ENCODE data around the gene RAE1. TPM values are rescaled to one million over a fixed set of nuclear protein-coding genes. Genes with fewer than 3 reads are reported as not detected.
"Not testable (repeated sequence)": the region's sequence is repeated elsewhere in the genome, so short reads cannot be mapped to it uniquely, and the experiment has no call there.

The RAE1 gene
- total and polyA plus RNA-seq, 4 experiments from 2014 or later: 30.9 to 43.9 (median 32.8) TPM

DNA sequence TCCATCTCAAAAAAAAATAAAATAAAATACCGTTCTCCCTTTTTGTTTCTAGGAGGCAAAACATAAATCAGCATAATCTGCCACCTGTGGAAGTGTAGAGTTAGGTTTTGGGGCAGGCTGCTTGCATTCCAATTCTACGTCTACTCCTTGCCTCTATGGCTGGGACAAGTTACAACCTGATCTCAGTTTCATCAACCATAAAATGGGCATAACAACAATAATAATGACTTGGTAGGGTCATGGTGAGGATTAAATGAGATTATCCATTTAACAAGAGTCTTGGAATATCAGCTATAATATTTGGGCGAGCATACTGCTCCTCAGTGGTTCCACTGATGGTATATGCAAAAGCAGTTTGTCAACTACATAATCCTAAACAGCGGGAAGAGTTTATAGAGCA, 3.7 kb upstream of the RAE1 start:
- Histone ChIP-seq H3K4me3 (ENCODE audit: low read length in 2 of 2) (no peak overlapping the region), H3K36me3 (ENCODE audit: insufficient read depth, low read length) (no peaks in the 10 kb centered on the region), H3K9me3 (ENCODE audit: control insufficient read depth in 1 of 2, low read length in 2 of 2) (no peaks in the 10 kb centered on the region), H3K4me1 (ENCODE audit: insufficient read depth, low read length) (peaks cover 14% of the 10 kb centered on the region), H3K27ac (ENCODE audit: low read depth, low read length) (no peak overlapping the region), H3K27me3 (ENCODE audit: insufficient read depth, low read length) (no peaks in the 10 kb centered on the region)
- H3K4me1 Mint-ChIP-seq: peaks cover 8 to 16% (median 12%) of the 10 kb centered on the region in 4 donors
- H3K27me3 Mint-ChIP-seq: peaks cover 3 to 4% of the 10 kb centered on the region in 2 donors
- POLR2A ChIA-PET (ENCODE audit: partially characterized antibody): no interaction called here
- no peaks in the 10 kb centered on the region for H3K9me3 Mint-ChIP-seq
- CTCF ChIA-PET (ENCODE audit: partially characterized antibody): interaction anchor here (1.3 to 3.2 kb wide), 8 partner anchors 9 to 797 kb away, joined by 3 to 19 read pairs (median 7); partner anchors contain the start of gene ZBP1
- no peak for DNase-seq
- H3K36me3 Mint-ChIP-seq: peaks cover 3 to 11% of the 10 kb centered on the region in 2 donors
- H3K27ac Mint-ChIP-seq: peak overlapping the region in 1 of 7 donors; percentile 4
- H3K4me3 Mint-ChIP-seq: no peak overlapping the region
- intact Hi-C loops (cut with micrococcal nuclease): no loop called here

DNA sequence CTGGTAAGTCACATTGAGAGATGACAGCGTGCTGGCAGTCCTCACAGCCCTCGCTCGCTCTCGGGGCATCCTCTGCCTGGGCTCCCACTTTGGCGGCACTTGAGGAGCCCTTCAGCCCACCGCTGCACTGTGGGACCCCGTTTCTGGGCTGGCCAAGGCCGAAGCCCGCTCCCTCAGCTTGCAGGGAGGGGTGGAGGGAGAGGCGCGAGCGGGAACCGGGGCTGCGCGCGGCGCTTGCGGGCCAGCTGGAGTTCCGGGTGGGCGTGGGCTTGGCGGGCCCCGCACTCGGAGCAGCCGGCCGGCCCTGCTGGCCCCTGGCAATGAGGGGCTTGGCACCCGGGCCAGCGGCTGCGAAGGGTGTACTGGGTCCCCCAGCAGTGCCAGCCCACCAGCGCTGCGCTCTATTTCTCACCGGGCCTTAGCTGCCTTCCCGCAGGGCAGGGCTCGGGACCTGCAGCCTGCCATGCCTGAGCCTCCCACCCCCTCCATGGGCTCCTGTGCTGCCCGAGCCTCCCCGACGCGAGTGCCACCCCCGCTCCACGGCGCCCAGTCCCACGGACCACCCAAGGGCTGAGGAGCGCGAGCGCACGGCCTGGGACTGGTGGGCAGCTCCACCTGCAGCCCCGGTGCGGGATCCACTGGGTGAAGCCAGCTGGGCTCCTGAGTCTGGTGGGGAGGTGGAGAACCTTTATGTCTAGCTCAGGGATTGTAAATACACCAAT, 2.7 kb upstream of the RAE1 start:
- Mint-ChIP-seq H3K4me1 (peaks cover 11 to 25% (median 19%) of the 10 kb centered on the region in 4 donors), H3K36me3 (peaks cover 9 to 17% of the 10 kb centered on the region in 2 donors), H3K4me3 (peak overlapping the region in 1 of 8 donors; percentile 20), H3K27ac (peak overlapping the region in 1 of 7 donors; percentile 87)
- H3K36me3 ChIP-seq (ENCODE audit: insufficient read depth, low read length); H3K27ac ChIP-seq (ENCODE audit: low read depth, low read length); H3K27me3 Mint-ChIP-seq; H3K4me3 ChIP-seq (ENCODE audit: low read length in 2 of 2); H3K9me3 Mint-ChIP-seq; H3K9me3 ChIP-seq (ENCODE audit: control insufficient read depth in 1 of 2, low read length in 2 of 2); DNase-seq; POLR2A ChIA-PET (ENCODE audit: partially characterized antibody); H3K27me3 ChIP-seq (ENCODE audit: insufficient read depth, low read length); intact Hi-C loops (cut with micrococcal nuclease): not testable (repeated sequence)
- CTCF ChIA-PET (ENCODE audit: partially characterized antibody): interaction anchor here (0.9 to 3.2 kb wide), 7 partner anchors 9 to 798 kb away, joined by 3 to 19 read pairs (median 7); no protein-coding TSS in a partner anchor
- peaks cover 23% of the 10 kb centered on the region for H3K4me1 ChIP-seq (ENCODE audit: insufficient read depth, low read length)

DNA sequence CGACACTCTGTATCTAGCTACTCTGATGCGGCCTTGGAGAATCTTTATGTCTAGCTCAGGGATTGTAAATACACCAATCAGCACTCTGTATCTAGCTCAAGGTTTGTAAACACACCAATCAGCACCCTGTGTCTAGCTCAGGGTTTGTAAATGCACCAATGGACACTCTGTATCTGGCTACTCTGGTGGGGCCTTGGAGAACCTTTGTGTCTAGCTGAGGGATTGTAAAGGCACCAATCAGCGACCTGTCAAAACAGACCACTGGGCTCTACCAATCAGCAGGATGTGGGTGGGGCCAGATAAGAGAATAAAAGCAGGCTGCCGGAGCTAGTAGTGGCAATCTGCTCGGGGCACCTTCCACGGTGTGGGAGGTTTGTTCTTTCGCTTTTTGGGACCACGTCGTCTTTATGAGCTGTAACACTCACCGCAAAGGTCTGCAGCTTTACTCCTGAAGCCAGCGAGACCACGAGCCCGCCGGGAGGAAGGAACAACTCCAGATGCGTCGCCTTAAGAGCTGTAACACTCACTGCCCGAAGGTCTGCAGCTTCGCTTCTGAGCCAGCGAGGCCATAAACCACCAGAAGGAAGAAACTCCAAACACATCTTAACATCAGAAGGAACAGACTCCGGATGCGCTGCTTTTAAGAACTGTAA, 2.0 kb upstream of the RAE1 start:
- Mint-ChIP-seq H3K27ac (peak overlapping the region in 5 of 7 donors; percentile 30 to 87 (median 70)), H3K36me3 (peaks cover 12 to 20% of the 10 kb centered on the region in 2 donors), H3K4me3 (peak overlapping the region in 6 of 8 donors; percentile 27 to 81 (median 57)), H3K4me1 (peaks cover 11 to 32% (median 23%) of the 10 kb centered on the region in 4 donors)
- H3K9me3 Mint-ChIP-seq; intact Hi-C loops (cut with micrococcal nuclease); H3K27me3 Mint-ChIP-seq; H3K4me3 ChIP-seq (ENCODE audit: low read length in 2 of 2); H3K9me3 ChIP-seq (ENCODE audit: control insufficient read depth in 1 of 2, low read length in 2 of 2); H3K27me3 ChIP-seq (ENCODE audit: insufficient read depth, low read length); H3K27ac ChIP-seq (ENCODE audit: low read depth, low read length); H3K36me3 ChIP-seq (ENCODE audit: insufficient read depth, low read length); DNase-seq: not testable (repeated sequence)
- ChIA-PET POLR2A (ENCODE audit: partially characterized antibody) (interaction anchor here (1.0 to 1.2 kb wide), 2 partner anchors 43 to 50 kb away, joined by 3 to 4 read pairs; no protein-coding TSS in a partner anchor), CTCF (ENCODE audit: partially characterized antibody) (interaction anchor here (0.6 to 3.2 kb wide), 8 partner anchors 9 to 798 kb away, joined by 3 to 19 read pairs (median 4); no protein-coding TSS in a partner anchor)
- H3K4me1 ChIP-seq (ENCODE audit: insufficient read depth, low read length): peaks cover 23% of the 10 kb centered on the region

DNA sequence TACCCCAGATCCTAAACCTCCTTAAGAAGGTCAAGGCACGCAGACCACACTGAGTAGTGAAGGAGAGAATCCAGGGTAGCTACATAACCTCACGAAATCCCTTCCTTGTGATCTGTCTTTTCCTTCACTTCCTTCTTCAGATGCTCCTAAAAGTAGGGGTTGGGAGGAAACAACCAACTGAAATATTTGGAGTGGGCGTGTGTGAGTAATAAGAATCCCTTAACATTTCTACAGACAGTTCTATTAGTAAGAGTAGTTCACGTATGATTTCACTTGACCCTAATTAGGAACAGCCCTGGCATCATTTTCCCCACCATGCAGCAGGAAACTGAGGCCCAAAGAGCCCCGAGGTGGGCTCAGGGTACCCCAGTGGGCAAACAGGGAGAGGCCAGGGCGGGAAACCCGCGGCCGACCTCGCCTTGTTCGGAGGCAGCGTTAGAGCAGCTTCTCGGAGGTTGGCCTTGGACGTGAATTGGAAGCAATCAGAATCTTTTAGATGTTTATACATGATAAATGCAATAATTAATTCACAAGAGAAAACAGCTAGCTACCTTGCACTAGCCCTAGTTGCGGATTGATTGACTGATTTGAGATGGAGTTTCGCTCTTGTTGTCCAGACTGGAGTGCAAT, 859 bp upstream of the RAE1 start:
- H3K27me3 ChIP-seq (ENCODE audit: insufficient read depth, low read length): no peaks in the 10 kb centered on the region
- no peaks in the 10 kb centered on the region for H3K9me3 ChIP-seq (ENCODE audit: control insufficient read depth in 1 of 2, low read length in 2 of 2)
- peaks cover 0 to 3% of the 10 kb centered on the region in 2 donors for H3K27me3 Mint-ChIP-seq
- ChIA-PET CTCF (ENCODE audit: partially characterized antibody) (interaction anchor here (0.9 to 3.2 kb wide), 3 partner anchors 10 to 800 kb away, joined by 3 to 19 read pairs (median 7); no protein-coding TSS in a partner anchor), POLR2A (ENCODE audit: partially characterized antibody) (interaction anchor here (0.6 to 1.2 kb wide), 3 partner anchors 42 to 83 kb away, joined by 3 to 4 read pairs (median 3); no protein-coding TSS in a partner anchor)
- peaks cover 20 to 30% of the 10 kb centered on the region in 2 donors for H3K36me3 Mint-ChIP-seq
- no peak overlapping the region for H3K27ac ChIP-seq (ENCODE audit: low read depth, low read length)
- peaks cover 11 to 36% (median 23%) of the 10 kb centered on the region in 4 donors for H3K4me1 Mint-ChIP-seq
- intact Hi-C loops (cut with micrococcal nuclease): loop anchor here (2.0 to 5.0 kb wide), 2 partner anchors 43 to 883 kb away; partner anchors contain the start of gene RTF2
- DNase-seq: peak in 2 of 5 donors; percentile 4 to 6
- H3K27ac Mint-ChIP-seq: peak overlapping the region; percentile 22 to 87 (median 81)
- H3K4me1 ChIP-seq (ENCODE audit: insufficient read depth, low read length): peaks cover 23% of the 10 kb centered on the region
- H3K36me3 ChIP-seq (ENCODE audit: insufficient read depth, low read length): peaks cover 17% of the 10 kb centered on the region
- H3K9me3 Mint-ChIP-seq: no peaks in the 10 kb centered on the region
- no peak overlapping the region for H3K4me3 ChIP-seq (ENCODE audit: low read length in 2 of 2)
- H3K4me3 Mint-ChIP-seq: peak overlapping the region; percentile 42 to 78 (median 68)

DNA sequence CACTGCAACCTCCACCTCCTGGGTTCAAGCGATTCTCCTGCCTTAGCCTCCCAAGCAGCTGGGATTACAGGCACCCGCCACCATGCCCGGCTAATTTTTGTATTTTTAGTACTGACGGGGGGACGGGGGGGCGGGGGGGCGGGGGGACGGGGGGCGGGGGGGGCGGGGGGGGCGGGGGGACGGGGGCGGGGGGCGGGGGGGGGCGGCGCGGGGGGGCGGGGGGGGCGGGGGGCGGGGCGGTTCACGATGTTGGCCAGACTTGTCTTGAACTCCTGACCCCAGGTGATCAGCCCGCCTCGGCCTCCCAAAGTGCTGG, 371 bp upstream of the RAE1 start:
- POLR2A ChIA-PET (ENCODE audit: partially characterized antibody): not testable (repeated sequence)

DNA sequence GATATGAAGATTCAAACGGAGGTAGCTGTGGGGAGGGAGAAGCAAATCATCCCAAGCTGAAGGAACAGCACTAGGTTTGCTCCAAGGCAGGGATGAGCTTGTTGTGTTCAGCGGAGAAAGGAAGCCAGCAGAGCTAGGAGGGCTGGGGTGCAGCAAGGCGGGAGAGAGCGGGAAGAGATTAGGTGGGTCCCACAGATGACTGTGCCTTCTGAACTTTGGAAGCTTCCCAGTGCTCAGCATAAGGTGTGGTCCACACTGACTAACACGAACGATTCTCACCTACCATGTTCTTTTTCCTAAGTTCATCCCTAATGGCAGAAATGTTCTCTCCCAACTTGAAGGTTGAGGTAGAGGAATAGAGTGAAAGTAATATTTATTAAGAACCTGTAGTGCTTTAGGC, 1.2 kb downstream of the RAE1 start:
- peaks cover 11 to 36% (median 23%) of the 10 kb centered on the region in 4 donors for H3K4me1 Mint-ChIP-seq
- H3K27me3 Mint-ChIP-seq: peaks cover 0 to 3% of the 10 kb centered on the region in 2 donors
- Histone ChIP-seq H3K27ac (ENCODE audit: low read depth, low read length) (no peak overlapping the region), H3K27me3 (ENCODE audit: insufficient read depth, low read length) (no peaks in the 10 kb centered on the region), H3K36me3 (ENCODE audit: insufficient read depth, low read length) (peaks cover 17% of the 10 kb centered on the region), H3K4me1 (ENCODE audit: insufficient read depth, low read length) (peaks cover 23% of the 10 kb centered on the region), H3K4me3 (ENCODE audit: low read length in 2 of 2) (no peak overlapping the region), H3K9me3 (ENCODE audit: control insufficient read depth in 1 of 2, low read length in 2 of 2) (no peaks in the 10 kb centered on the region)
- H3K4me3 Mint-ChIP-seq: peak overlapping the region; percentile 42 to 96 (median 91)
- H3K36me3 Mint-ChIP-seq: peaks cover 32 to 42% of the 10 kb centered on the region in 2 donors
- intact Hi-C loops (cut with micrococcal nuclease): loop anchor here (5.0 kb wide), 1 partner anchor 885 kb away; the partner anchor contains the start of gene RTF2
- no peaks in the 10 kb centered on the region for H3K9me3 Mint-ChIP-seq
- DNase-seq: no peak
- CTCF ChIA-PET (ENCODE audit: partially characterized antibody): no interaction called here
- POLR2A ChIA-PET (ENCODE audit: partially characterized antibody): interaction anchor here (1.1 to 1.4 kb wide), 2 partner anchors 40 to 46 kb away, joined by 3 read pairs; no protein-coding TSS in a partner anchor
- H3K27ac Mint-ChIP-seq: peak overlapping the region in 5 of 7 donors; percentile 19 to 91 (median 56)

More for the DNA sequence above, 371 bp upstream of the RAE1 start:
- H3K27me3 ChIP-seq (ENCODE audit: insufficient read depth, low read length); CTCF ChIA-PET (ENCODE audit: partially characterized antibody); H3K9me3 Mint-ChIP-seq; H3K9me3 ChIP-seq (ENCODE audit: control insufficient read depth in 1 of 2, low read length in 2 of 2); H3K27me3 Mint-ChIP-seq: not testable (repeated sequence)
- Histone ChIP-seq H3K4me3 (ENCODE audit: low read length in 2 of 2) (peak overlapping the region; percentile 84 to 92), H3K36me3 (ENCODE audit: insufficient read depth, low read length) (peaks cover 17% of the 10 kb centered on the region), H3K4me1 (ENCODE audit: insufficient read depth, low read length) (peaks cover 23% of the 10 kb centered on the region), H3K27ac (ENCODE audit: low read depth, low read length) (peak overlapping the region; percentile 91)
- peaks cover 23 to 34% of the 10 kb centered on the region in 2 donors for H3K36me3 Mint-ChIP-seq
- peak overlapping the region; percentile 73 to 95 (median 91) for H3K27ac Mint-ChIP-seq
- peak in 1 of 5 donors; percentile 5 for DNase-seq
- H3K4me3 Mint-ChIP-seq: peak overlapping the region; percentile 87 to 96 (median 92)
- H3K4me1 Mint-ChIP-seq: peaks cover 11 to 36% (median 23%) of the 10 kb centered on the region in 4 donors
- intact Hi-C loops (cut with micrococcal nuclease): loop anchor here (1.0 to 5.0 kb wide), 3 partner anchors 42 to 883 kb away; partner anchors contain the start of gene RTF2

Data from CD4-positive, alpha-beta memory T cell (primary cell).